Activated naive CD8-positive, alpha-beta T cell treated with anti-CD3 and anti-CD28 coated beads, Interleukin-2, amount 10 ng/mL, durations not matched to agents 7 days and 5 days (primary cell): ENCODE data around the gene ZNF786. TPM values are rescaled to one million over a fixed set of nuclear protein-coding genes. Genes with fewer than 3 reads are reported as not detected.
"Not testable (repeated sequence)": the region's sequence is repeated elsewhere in the genome, so short reads cannot be mapped to it uniquely, and the experiment has no call there.

Experiments
- ATAC-seq: fragments of 150-1000 bp; cut with Tn5 transposase; one replicate; pipeline ENCODE4 v1.10.0; 2021; ENCODE audit warnings: low read depth, moderate library complexity
- POLR2A ChIA-PET: fragments of 350-600 bp; sonication (Branson Sonifier 250); formaldehyde crosslinking; loops from one replicate; lab custom pipeline; 2021; ENCODE audit warnings: antibody characterized with exemption; lab: Charles Lee
- DNase-seq: peaks from one replicate; pipeline ENCODE4 v3.0.0; 2021
- H3K27ac Mint-ChIP-seq: one replicate; pipeline ENCODE4 v1.8.0; 2022; ENCODE audit warnings: mild to moderate bottlenecking, mixed read lengths
- H3K27me3 Mint-ChIP-seq: one replicate; pipeline ENCODE4 v1.8.0; 2022; ENCODE audit warnings: mild to moderate bottlenecking, moderate library complexity, mixed read lengths
- H3K36me3 Mint-ChIP-seq: one replicate; pipeline ENCODE4 v1.8.0; 2021; ENCODE audit warnings: mild to moderate bottlenecking, mixed read lengths
- H3K4me1 Mint-ChIP-seq: one replicate; pipeline ENCODE4 v1.8.0; 2021; ENCODE audit warnings: mixed read lengths
- H3K4me3 Mint-ChIP-seq: one replicate; pipeline ENCODE4 v1.8.0; 2022; ENCODE audit warnings: mild to moderate bottlenecking, moderate library complexity, mixed read lengths
- H3K9me3 Mint-ChIP-seq: one replicate; pipeline ENCODE4 v1.8.0; 2021; ENCODE audit warnings: mixed read lengths
- total RNA-seq, 2 experiments: library from RNA; stranded (reverse); gene quantifications; one replicate each; pipeline ENCODE4 v1.2.3, GENCODE V29; 2021

The ZNF786 gene
- total RNA-seq, 2 experiments from 2014 or later: 9.5 to 10.3 TPM

GRCh38 chr7:149043936-149044335 is 46.6 kb downstream of the ZNF786 start:
- POLR2A ChIA-PET: no interaction called here
- ATAC-seq: no peak
- Mint-ChIP-seq H3K4me3 (no peak overlapping the region), H3K36me3 (no peaks in the 10 kb centered on the region), H3K9me3 (no peaks in the 10 kb centered on the region), H3K27ac (no peak overlapping the region), H3K4me1 (no peaks in the 10 kb centered on the region), H3K27me3 (no peaks in the 10 kb centered on the region)
- no peak for DNase-seq

GRCh38 chr7:149041350-149041749 is 49.2 kb downstream of the ZNF786 start:
- H3K4me1 Mint-ChIP-seq: peaks cover 10% of the 10 kb centered on the region
- no peak overlapping the region for H3K27ac Mint-ChIP-seq
- POLR2A ChIA-PET: interaction anchor here (0.6 kb wide), 1 partner anchor 73 kb away, joined by 3 read pairs; no protein-coding TSS in a partner anchor
- ATAC-seq (no peak), DNase-seq (no peak)
- H3K36me3 Mint-ChIP-seq: peaks cover 5% of the 10 kb centered on the region
- H3K27me3 Mint-ChIP-seq: no peaks in the 10 kb centered on the region
- H3K4me3 Mint-ChIP-seq: no peak overlapping the region
- peaks cover 6% of the 10 kb centered on the region for H3K9me3 Mint-ChIP-seq

- ATAC-seq, H3K27ac Mint-ChIP-seq, H3K4me3 Mint-ChIP-seq, H3K27me3 Mint-ChIP-seq, DNase-seq, H3K36me3 Mint-ChIP-seq: not testable (repeated sequence)
- POLR2A ChIA-PET: interaction anchor here (0.6 kb wide), 1 partner anchor 18 kb away, joined by 3 read pairs; no protein-coding TSS in a partner anchor
- Mint-ChIP-seq H3K4me1 (peaks cover 10% of the 10 kb centered on the region), H3K9me3 (peaks cover 10% of the 10 kb centered on the region)
Measured at GRCh38 chr7:149038641-149039040, 51.9 kb downstream of the ZNF786 start.

GRCh38 chr7:149036676-149037075 is 53.8 kb downstream of the ZNF786 start:
- POLR2A ChIA-PET: interaction anchor here (0.6 kb wide), 1 partner anchor 10 kb away, joined by 3 read pairs; no protein-coding TSS in a partner anchor
- DNase-seq (no peak), ATAC-seq (no peak)
- Mint-ChIP-seq H3K4me3 (no peak overlapping the region), H3K36me3 (peaks cover 5% of the 10 kb centered on the region), H3K27me3 (no peaks in the 10 kb centered on the region), H3K4me1 (peaks cover 12% of the 10 kb centered on the region), H3K27ac (no peak overlapping the region), H3K9me3 (peaks cover 10% of the 10 kb centered on the region)

- Mint-ChIP-seq H3K9me3 (peaks cover 4% of the 10 kb centered on the region), H3K4me3 (no peak overlapping the region), H3K4me1 (peaks cover 18% of the 10 kb centered on the region), H3K36me3 (no peaks in the 10 kb centered on the region), H3K27me3 (no peaks in the 10 kb centered on the region), H3K27ac (no peak overlapping the region)
- DNase-seq: no peak
- ATAC-seq: no peak
- POLR2A ChIA-PET: no interaction called here
Measured at GRCh38 chr7:149031353-149031910, 59.1 kb downstream of the ZNF786 start.

GRCh38 chr7:149030439-149030838 is 60.1 kb downstream of the ZNF786 start:
- H3K9me3 Mint-ChIP-seq, ATAC-seq, H3K27me3 Mint-ChIP-seq, H3K36me3 Mint-ChIP-seq, DNase-seq, H3K4me3 Mint-ChIP-seq, H3K27ac Mint-ChIP-seq: not testable (repeated sequence)
- H3K4me1 Mint-ChIP-seq: peaks cover 28% of the 10 kb centered on the region
- POLR2A ChIA-PET: interaction anchor here (0.6 kb wide), 1 partner anchor 145 kb away, joined by 3 read pairs; no protein-coding TSS in a partner anchor

- DNase-seq (peak; percentile 99), ATAC-seq (peak; percentile 91)
- no peaks in the 10 kb centered on the region for H3K27me3 Mint-ChIP-seq
- no peaks in the 10 kb centered on the region for H3K9me3 Mint-ChIP-seq
- POLR2A ChIA-PET: interaction anchor here (0.6 to 2.9 kb wide), 4 partner anchors 21 to 118 kb away, joined by 3 to 12 read pairs (median 4); no protein-coding TSS in a partner anchor
- H3K27ac Mint-ChIP-seq: peak within 1 kb of the TSS; percentile 88
- peaks cover 37% of the 10 kb centered on the region for H3K4me1 Mint-ChIP-seq
- H3K4me3 Mint-ChIP-seq: peak within 1 kb of the TSS; percentile 94
- H3K36me3 Mint-ChIP-seq: no peaks in the 10 kb centered on the region
Measured at GRCh38 chr7:149028346-149029109, 62.0 kb downstream of the ZNF786 start, which contains the start of gene PDIA4. Gene PDIA4 (minus strand): TSS chr7:149028505. CDS start chr7:149028408, 97 bp downstream.

GRCh38 chr7:149027611-149028345 is 62.7 kb downstream of the ZNF786 start:
- H3K4me3 Mint-ChIP-seq: peak overlapping the region; percentile 94
- peak overlapping the region; percentile 86 for H3K27ac Mint-ChIP-seq
- H3K27me3 Mint-ChIP-seq: no peaks in the 10 kb centered on the region
- ATAC-seq (no peak), DNase-seq (no peak)
- peaks cover 38% of the 10 kb centered on the region for H3K4me1 Mint-ChIP-seq
- H3K36me3 Mint-ChIP-seq: no peaks in the 10 kb centered on the region
- POLR2A ChIA-PET: interaction anchor here (0.6 to 2.9 kb wide), 5 partner anchors 22 to 119 kb away, joined by 3 to 12 read pairs (median 3); no protein-coding TSS in a partner anchor
- no peaks in the 10 kb centered on the region for H3K9me3 Mint-ChIP-seq

- POLR2A ChIA-PET: interaction anchor here (0.6 to 2.9 kb wide), 5 partner anchors 10 to 129 kb away, joined by 3 to 12 read pairs (median 3); no protein-coding TSS in a partner anchor
- peaks cover 40% of the 10 kb centered on the region for H3K4me1 Mint-ChIP-seq
Measured at GRCh38 chr7:149027055-149027454, 63.5 kb downstream of the ZNF786 start.

GRCh38 chr7:149023662-149024061 is 66.9 kb downstream of the ZNF786 start:
- Mint-ChIP-seq H3K27me3 (no peaks in the 10 kb centered on the region), H3K36me3 (peaks cover 17% of the 10 kb centered on the region), H3K4me3 (no peak overlapping the region), H3K4me1 (peaks cover 33% of the 10 kb centered on the region), H3K27ac (no peak overlapping the region), H3K9me3 (no peaks in the 10 kb centered on the region)
- POLR2A ChIA-PET: interaction anchor here (1.1 kb wide), 1 partner anchor 42 kb away, joined by 3 read pairs; no protein-coding TSS in a partner anchor
- DNase-seq: no peak
- ATAC-seq: no peak

More at GRCh38 chr7:149027055-149027454, 63.5 kb downstream of the ZNF786 start:
- Mint-ChIP-seq H3K27ac (peak overlapping the region; percentile 86), H3K27me3 (no peaks in the 10 kb centered on the region), H3K9me3 (no peaks in the 10 kb centered on the region), H3K4me3 (peak overlapping the region; percentile 94), H3K36me3 (no peaks in the 10 kb centered on the region)
- DNase-seq: no peak
- ATAC-seq: no peak

- ATAC-seq (no peak), DNase-seq (no peak)
- no peak overlapping the region for H3K4me3 Mint-ChIP-seq
- no peaks in the 10 kb centered on the region for H3K9me3 Mint-ChIP-seq
- H3K4me1 Mint-ChIP-seq: peaks cover 33% of the 10 kb centered on the region
- H3K27ac Mint-ChIP-seq: peak overlapping the region; percentile 2
- POLR2A ChIA-PET: no interaction called here
- peaks cover 17% of the 10 kb centered on the region for H3K36me3 Mint-ChIP-seq
- H3K27me3 Mint-ChIP-seq: no peaks in the 10 kb centered on the region
Measured at GRCh38 chr7:149022756-149023360, 67.7 kb downstream of the ZNF786 start.

- no peak for ATAC-seq
Measured at GRCh38 chr7:149021725-149022062, 68.8 kb downstream of the ZNF786 start.

More at GRCh38 chr7:149021725-149022062, 68.8 kb downstream of the ZNF786 start:
- no peak overlapping the region for H3K4me3 Mint-ChIP-seq
- peaks cover 22% of the 10 kb centered on the region for H3K36me3 Mint-ChIP-seq
- H3K9me3 Mint-ChIP-seq: no peaks in the 10 kb centered on the region
- H3K27ac Mint-ChIP-seq: peak overlapping the region; percentile 1
- no peaks in the 10 kb centered on the region for H3K27me3 Mint-ChIP-seq
- POLR2A ChIA-PET: no interaction called here
- no peak for DNase-seq
- peaks cover 25% of the 10 kb centered on the region for H3K4me1 Mint-ChIP-seq
